Stimulated activated naive CD8-positive, alpha-beta T cell treated with anti-CD3 and anti-CD28 coated beads, Interleukin-15, Interleukin-2, amounts not matched to agents 100 ng/mL and 50 ng/mL, for 24 hours (primary cell): ENCODE data around the gene G6PC2.
"Not testable (repeated sequence)": the region's sequence is repeated elsewhere in the genome, so short reads cannot be mapped to it uniquely, and the experiment has no call there.

ENCODE experiments used
- H3K27ac Mint-ChIP-seq: one replicate; pipeline ENCODE4 v1.8.0; 2021; ENCODE audit warnings: mild to moderate bottlenecking, mixed read lengths
- H3K27me3 Mint-ChIP-seq: one replicate; pipeline ENCODE4 v1.8.0; 2021; ENCODE audit warnings: mixed read lengths
- H3K36me3 Mint-ChIP-seq: one replicate; pipeline ENCODE4 v1.8.0; 2021; ENCODE audit warnings: low read depth, mixed read lengths
- H3K4me1 Mint-ChIP-seq: one replicate; pipeline ENCODE4 v1.8.0; 2021; ENCODE audit warnings: low read depth, mixed read lengths
- H3K4me3 Mint-ChIP-seq: one replicate; pipeline ENCODE4 v1.8.0; 2021; ENCODE audit warnings: mild to moderate bottlenecking, mixed read lengths
- H3K9me3 Mint-ChIP-seq: one replicate; pipeline ENCODE4 v1.8.0; 2021; ENCODE audit warnings: mixed read lengths

Gene G6PC2

GRCh38 chr2:168920504-168921157 lies 19.5 kb downstream of the G6PC2 start:
- H3K36me3 Mint-ChIP-seq = no peaks in the 10 kb centered on the region
- H3K27me3 Mint-ChIP-seq = peaks cover 10% of the 10 kb centered on the region
- no peak overlapping the region for H3K4me3 Mint-ChIP-seq
- no peak overlapping the region for H3K27ac Mint-ChIP-seq
- H3K9me3 Mint-ChIP-seq = peaks cover 3% of the 10 kb centered on the region
- H3K4me1 Mint-ChIP-seq = peaks cover 7% of the 10 kb centered on the region

- Mint-ChIP-seq H3K36me3 (no peaks in the 10 kb centered on the region), H3K9me3 (no peaks in the 10 kb centered on the region), H3K4me3 (no peak overlapping the region), H3K4me1 (no peaks in the 10 kb centered on the region), H3K27ac (no peak overlapping the region), H3K27me3 (peaks cover 24% of the 10 kb centered on the region)
These were observed 25.7 kb downstream of the G6PC2 start for GRCh38 chr2:168926621-168927386.

GRCh38 chr2:168928113-168928831 lies 27.2 kb downstream of the G6PC2 start:
- Mint-ChIP-seq H3K36me3 (no peaks in the 10 kb centered on the region), H3K4me1 (no peaks in the 10 kb centered on the region), H3K4me3 (no peak overlapping the region), H3K9me3 (no peaks in the 10 kb centered on the region), H3K27me3 (peaks cover 25% of the 10 kb centered on the region), H3K27ac (no peak overlapping the region)

- no peak overlapping the region for H3K27ac Mint-ChIP-seq
- no peaks in the 10 kb centered on the region for H3K4me1 Mint-ChIP-seq
- no peaks in the 10 kb centered on the region for H3K9me3 Mint-ChIP-seq
- no peak overlapping the region for H3K4me3 Mint-ChIP-seq
- peaks cover 25% of the 10 kb centered on the region for H3K27me3 Mint-ChIP-seq
- H3K36me3 Mint-ChIP-seq = no peaks in the 10 kb centered on the region
These were observed 27.9 kb downstream of the G6PC2 start for GRCh38 chr2:168929031-168929430.

- H3K4me3 Mint-ChIP-seq = no peak overlapping the region
- H3K9me3 Mint-ChIP-seq = no peaks in the 10 kb centered on the region
- H3K4me1 Mint-ChIP-seq = no peaks in the 10 kb centered on the region
- H3K27me3 Mint-ChIP-seq = peaks cover 29% of the 10 kb centered on the region
- no peak overlapping the region for H3K27ac Mint-ChIP-seq
- H3K36me3 Mint-ChIP-seq = no peaks in the 10 kb centered on the region
These were observed 29.2 kb downstream of the G6PC2 start for GRCh38 chr2:168930242-168930641.

- not testable (repeated sequence) for H3K27ac Mint-ChIP-seq, H3K4me3 Mint-ChIP-seq, H3K36me3 Mint-ChIP-seq, H3K9me3 Mint-ChIP-seq, H3K4me1 Mint-ChIP-seq
- peaks cover 30% of the 10 kb centered on the region for H3K27me3 Mint-ChIP-seq
These were observed 31.1 kb downstream of the G6PC2 start for GRCh38 chr2:168932174-168932573.

- no peaks in the 10 kb centered on the region for H3K4me1 Mint-ChIP-seq
- H3K9me3 Mint-ChIP-seq = no peaks in the 10 kb centered on the region
- H3K27ac Mint-ChIP-seq = no peak overlapping the region
- no peak overlapping the region for H3K4me3 Mint-ChIP-seq
- H3K36me3 Mint-ChIP-seq = no peaks in the 10 kb centered on the region
- peaks cover 20% of the 10 kb centered on the region for H3K27me3 Mint-ChIP-seq
These were observed 33.7 kb downstream of the G6PC2 start for GRCh38 chr2:168934826-168935225.

GRCh38 chr2:168935810-168936581 lies 34.9 kb downstream of the G6PC2 start:
- Mint-ChIP-seq H3K4me1 (no peaks in the 10 kb centered on the region), H3K27me3 (peaks cover 16% of the 10 kb centered on the region), H3K9me3 (no peaks in the 10 kb centered on the region), H3K27ac (no peak overlapping the region), H3K36me3 (no peaks in the 10 kb centered on the region), H3K4me3 (no peak overlapping the region)

GRCh38 chr2:168939061-168939460 lies 38.0 kb downstream of the G6PC2 start:
- H3K27me3 Mint-ChIP-seq = peaks cover 10% of the 10 kb centered on the region
- no peak overlapping the region for H3K4me3 Mint-ChIP-seq
- H3K27ac Mint-ChIP-seq = no peak overlapping the region
- H3K4me1 Mint-ChIP-seq = no peaks in the 10 kb centered on the region
- no peaks in the 10 kb centered on the region for H3K9me3 Mint-ChIP-seq
- H3K36me3 Mint-ChIP-seq = no peaks in the 10 kb centered on the region

- no peak overlapping the region for H3K27ac Mint-ChIP-seq
- no peak overlapping the region for H3K4me3 Mint-ChIP-seq
- peaks cover 10% of the 10 kb centered on the region for H3K27me3 Mint-ChIP-seq
- H3K9me3 Mint-ChIP-seq = no peaks in the 10 kb centered on the region
- H3K4me1 Mint-ChIP-seq = no peaks in the 10 kb centered on the region
- no peaks in the 10 kb centered on the region for H3K36me3 Mint-ChIP-seq
These were observed 38.8 kb downstream of the G6PC2 start for GRCh38 chr2:168939918-168940317.

GRCh38 chr2:168941297-168941696 lies 40.2 kb downstream of the G6PC2 start:
- peaks cover 4% of the 10 kb centered on the region for H3K27me3 Mint-ChIP-seq
- H3K4me3 Mint-ChIP-seq = no peak overlapping the region
- no peaks in the 10 kb centered on the region for H3K4me1 Mint-ChIP-seq
- no peaks in the 10 kb centered on the region for H3K36me3 Mint-ChIP-seq
- no peaks in the 10 kb centered on the region for H3K9me3 Mint-ChIP-seq
- H3K27ac Mint-ChIP-seq = no peak overlapping the region

GRCh38 chr2:168944065-168944464 lies 43.0 kb downstream of the G6PC2 start:
- H3K36me3 Mint-ChIP-seq = no peaks in the 10 kb centered on the region
- no peak overlapping the region for H3K4me3 Mint-ChIP-seq
- no peaks in the 10 kb centered on the region for H3K9me3 Mint-ChIP-seq
- no peaks in the 10 kb centered on the region for H3K4me1 Mint-ChIP-seq
- no peak overlapping the region for H3K27ac Mint-ChIP-seq
- peaks cover 4% of the 10 kb centered on the region for H3K27me3 Mint-ChIP-seq

GRCh38 chr2:168945508-168945907 lies 44.4 kb downstream of the G6PC2 start:
- no peak overlapping the region for H3K4me3 Mint-ChIP-seq
- no peak overlapping the region for H3K27ac Mint-ChIP-seq
- no peaks in the 10 kb centered on the region for H3K36me3 Mint-ChIP-seq
- H3K9me3 Mint-ChIP-seq = peaks cover 4% of the 10 kb centered on the region
- H3K4me1 Mint-ChIP-seq = no peaks in the 10 kb centered on the region
- peaks cover 4% of the 10 kb centered on the region for H3K27me3 Mint-ChIP-seq

GRCh38 chr2:168948621-168949212 lies 47.6 kb downstream of the G6PC2 start:
- Mint-ChIP-seq H3K36me3 (no peaks in the 10 kb centered on the region), H3K27me3 (peaks cover 4% of the 10 kb centered on the region)

More at GRCh38 chr2:168948621-168949212, 47.6 kb downstream of the G6PC2 start:
- Mint-ChIP-seq H3K4me1 (no peaks in the 10 kb centered on the region), H3K4me3 (no peak overlapping the region), H3K27ac (no peak overlapping the region), H3K9me3 (peaks cover 14% of the 10 kb centered on the region)
